ENCODE data around the gene WDSUB1. TPM values are rescaled to one million over a fixed set of nuclear protein-coding genes. Genes with fewer than 3 reads are reported as not detected.

WDSUB1 gene
- total RNA-seq, 2 experiments from 2014 or later, result 5.3 to 5.9 TPM

DNA sequence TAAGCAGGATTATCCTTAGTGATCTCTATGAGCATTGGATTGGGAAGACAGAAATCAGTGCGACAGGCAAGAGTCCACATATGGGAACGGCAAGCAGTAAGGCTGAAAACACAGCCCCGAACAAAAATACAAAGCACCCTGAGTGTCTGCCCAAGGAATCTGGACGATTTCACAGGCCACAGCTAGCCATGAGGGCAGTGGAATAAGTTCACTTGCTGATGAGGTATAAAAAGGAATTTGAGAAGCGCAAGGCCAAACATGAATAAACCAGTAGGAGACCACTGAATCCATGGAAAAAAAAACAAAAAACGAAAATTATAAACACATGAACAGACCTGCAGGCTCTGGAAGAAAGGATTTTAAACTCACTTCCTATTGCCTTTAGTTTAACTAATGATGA is 24.3 kb downstream of the WDSUB1 start:
- Mint-ChIP-seq H3K4me1 (ENCODE audit: low read depth) (no peaks in the 10 kb centered on the region), H3K4me3 (no peak overlapping the region), H3K27ac (no peak overlapping the region), H3K9me3 (ENCODE audit: insufficient read depth) (no peaks in the 10 kb centered on the region), H3K27me3 (ENCODE audit: low read depth) (no peaks in the 10 kb centered on the region), H3K36me3 (ENCODE audit: low read depth) (peaks cover 2% of the 10 kb centered on the region)
- POLR2A ChIA-PET, result no interaction called here
- CTCF ChIA-PET, result no interaction called here
- DNase-seq, result no peak
- ATAC-seq, result no peak

DNA sequence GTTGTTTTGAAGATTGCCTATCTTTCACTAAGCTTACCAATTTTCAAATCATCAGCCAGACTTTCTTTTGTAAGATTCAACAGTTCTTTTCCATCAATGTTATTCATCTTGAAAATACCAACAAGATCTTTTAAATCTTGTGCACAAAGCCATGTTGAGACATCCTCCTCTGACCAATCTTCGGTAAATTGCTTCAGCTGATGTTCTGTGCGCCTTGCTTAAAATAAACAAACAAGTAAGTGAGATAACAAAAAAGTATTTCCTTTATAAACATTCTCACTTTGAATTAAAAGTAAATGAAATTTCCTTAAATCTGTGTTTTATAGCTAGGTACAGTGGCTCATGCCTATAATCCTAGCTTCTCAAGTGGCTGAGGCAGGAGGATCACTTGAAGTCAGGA is 30.3 kb downstream of the WDSUB1 start:
- ChIA-PET CTCF (no interaction called here), POLR2A (interaction anchor here (0.8 kb wide), 1 partner anchor 16 kb away, joined by 3 read pairs; no protein-coding TSS in a partner anchor)
- no peak overlapping the region for H3K27ac Mint-ChIP-seq
- no peaks in the 10 kb centered on the region for H3K9me3 Mint-ChIP-seq (ENCODE audit: insufficient read depth)
- H3K4me1 Mint-ChIP-seq (ENCODE audit: low read depth), result no peaks in the 10 kb centered on the region
- no peaks in the 10 kb centered on the region for H3K27me3 Mint-ChIP-seq (ENCODE audit: low read depth)
- no peak for DNase-seq
- no peak overlapping the region for H3K4me3 Mint-ChIP-seq
- peaks cover 7% of the 10 kb centered on the region for H3K36me3 Mint-ChIP-seq (ENCODE audit: low read depth)
- ATAC-seq, result no peak

- Mint-ChIP-seq H3K9me3 (ENCODE audit: insufficient read depth) (no peaks in the 10 kb centered on the region), H3K4me1 (ENCODE audit: low read depth) (peaks cover 6% of the 10 kb centered on the region), H3K27ac (no peak overlapping the region), H3K4me3 (no peak overlapping the region), H3K36me3 (ENCODE audit: low read depth) (peaks cover 7% of the 10 kb centered on the region), H3K27me3 (ENCODE audit: low read depth) (no peaks in the 10 kb centered on the region)
- ChIA-PET POLR2A (no interaction called here), CTCF (no interaction called here)
- DNase-seq (no peak), ATAC-seq (no peak)
Observed at GRCh38 chr2:159252905-159253304, 33.6 kb downstream of the WDSUB1 start.

DNA sequence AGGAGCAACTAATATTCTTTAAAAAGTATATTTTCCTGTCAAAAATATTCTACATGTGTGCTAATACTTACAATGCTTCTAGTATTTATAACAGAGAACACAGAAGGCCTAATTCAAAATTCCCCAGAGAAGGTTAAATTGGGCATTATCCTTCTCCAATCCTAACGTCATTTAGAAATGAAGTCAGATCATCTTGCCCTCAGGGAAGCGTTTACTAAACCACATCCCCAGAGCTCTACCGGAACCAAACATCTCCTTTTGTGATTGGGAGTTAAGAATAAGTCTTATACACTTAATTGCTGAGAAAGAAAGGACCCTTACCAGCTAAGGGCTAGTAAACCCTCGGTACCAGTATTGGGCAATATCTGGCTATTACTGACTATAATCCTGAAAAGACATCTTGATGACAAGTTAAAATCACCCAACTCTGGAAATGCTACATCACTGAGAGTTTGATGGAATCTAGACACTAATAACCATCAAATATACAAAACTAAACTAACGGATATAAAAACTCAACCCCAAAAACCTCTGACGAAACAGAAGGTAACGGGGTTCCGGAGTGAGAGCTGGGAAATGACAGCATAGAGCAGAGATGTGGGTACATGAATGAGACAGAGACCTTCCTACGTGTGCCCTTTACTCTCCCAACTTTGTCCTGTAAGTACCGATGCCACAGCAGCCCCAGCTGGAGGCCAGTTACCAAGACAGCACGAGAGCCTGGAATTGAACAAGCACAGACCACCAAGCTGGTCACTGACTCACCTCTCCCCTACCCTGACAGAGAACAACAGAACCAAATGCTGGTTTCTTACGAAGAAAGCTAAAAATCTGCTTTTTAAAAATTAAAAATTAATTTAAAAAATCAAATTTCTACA is 35.0 kb downstream of the WDSUB1 start:
- ChIA-PET POLR2A (no interaction called here), CTCF (interaction anchor here (1.7 kb wide), 1 partner anchor 133 kb away, joined by 4 read pairs; no protein-coding TSS in a partner anchor)
- Mint-ChIP-seq H3K9me3 (ENCODE audit: insufficient read depth) (no peaks in the 10 kb centered on the region), H3K4me3 (no peak overlapping the region), H3K27me3 (ENCODE audit: low read depth) (no peaks in the 10 kb centered on the region), H3K4me1 (ENCODE audit: low read depth) (peaks cover 6% of the 10 kb centered on the region), H3K27ac (no peak overlapping the region), H3K36me3 (ENCODE audit: low read depth) (peaks cover 12% of the 10 kb centered on the region)
- no peak for ATAC-seq
- DNase-seq, result no peak

DNA sequence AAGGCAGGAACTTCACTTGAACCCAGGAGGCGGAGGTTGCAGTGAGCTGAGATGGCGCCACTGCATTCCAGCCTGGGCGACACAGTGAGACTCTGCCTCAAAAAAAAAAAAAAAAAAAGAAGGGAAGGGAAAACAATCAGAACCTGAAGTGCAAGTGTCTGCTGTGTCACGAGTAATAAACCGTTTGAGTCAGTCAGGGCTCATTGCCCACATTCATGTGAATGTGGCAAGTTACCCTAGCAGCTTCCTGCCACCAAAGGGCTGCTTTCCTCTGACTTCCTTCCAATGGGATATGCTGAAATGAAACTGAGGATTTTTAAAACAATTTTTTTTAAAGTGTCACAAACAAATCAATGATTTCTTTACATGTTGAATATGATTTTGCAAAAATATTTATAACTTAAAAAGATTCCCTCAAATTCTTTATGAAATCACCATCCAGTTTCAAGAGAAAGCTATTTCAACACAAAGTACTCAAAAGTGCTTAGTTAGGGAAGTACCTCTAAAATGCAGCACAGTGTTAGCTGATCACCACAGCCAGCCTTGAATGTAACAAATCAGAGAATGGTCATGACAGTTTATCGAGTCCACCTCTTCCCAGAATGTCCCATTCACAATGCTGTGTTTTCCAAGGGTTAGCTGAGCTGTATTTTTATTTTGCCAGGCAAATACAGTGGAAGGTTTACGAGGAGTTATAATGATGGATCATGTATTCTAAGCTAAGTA is 36.4 kb downstream of the WDSUB1 start:
- Mint-ChIP-seq H3K9me3 (ENCODE audit: insufficient read depth) (peaks cover 5% of the 10 kb centered on the region), H3K4me3 (no peak overlapping the region), H3K4me1 (ENCODE audit: low read depth) (peaks cover 6% of the 10 kb centered on the region), H3K27me3 (ENCODE audit: low read depth) (no peaks in the 10 kb centered on the region), H3K36me3 (ENCODE audit: low read depth) (peaks cover 17% of the 10 kb centered on the region), H3K27ac (no peak overlapping the region)
- ATAC-seq (no peak), DNase-seq (peak; percentile 28)
- POLR2A ChIA-PET, result no interaction called here
- CTCF ChIA-PET, result interaction anchor here (1.0 to 1.7 kb wide), 2 partner anchors 22 to 132 kb away, joined by 3 to 4 read pairs; no protein-coding TSS in a partner anchor

- H3K9me3 Mint-ChIP-seq (ENCODE audit: insufficient read depth), result peaks cover 5% of the 10 kb centered on the region
- ChIA-PET CTCF (interaction anchor here (0.8 to 0.9 kb wide), 2 partner anchors 12 to 60 kb away, joined by 3 to 4 read pairs; no protein-coding TSS in a partner anchor), POLR2A (no interaction called here)
- peaks cover 19% of the 10 kb centered on the region for H3K36me3 Mint-ChIP-seq (ENCODE audit: low read depth)
- DNase-seq, result no peak
- no peak overlapping the region for H3K4me3 Mint-ChIP-seq
- H3K27ac Mint-ChIP-seq, result no peak overlapping the region
- peaks cover 6% of the 10 kb centered on the region for H3K4me1 Mint-ChIP-seq (ENCODE audit: low read depth)
- ATAC-seq, result no peak
- H3K27me3 Mint-ChIP-seq (ENCODE audit: low read depth), result no peaks in the 10 kb centered on the region
Observed at GRCh38 chr2:159246325-159246988, 40.0 kb downstream of the WDSUB1 start.

- Mint-ChIP-seq H3K36me3 (ENCODE audit: low read depth) (peaks cover 19% of the 10 kb centered on the region), H3K27me3 (ENCODE audit: low read depth) (no peaks in the 10 kb centered on the region), H3K4me1 (ENCODE audit: low read depth) (no peaks in the 10 kb centered on the region), H3K9me3 (ENCODE audit: insufficient read depth) (peaks cover 5% of the 10 kb centered on the region), H3K27ac (no peak overlapping the region), H3K4me3 (no peak overlapping the region)
- ChIA-PET CTCF (no interaction called here), POLR2A (no interaction called here)
- no peak for DNase-seq
- no peak for ATAC-seq
Observed at GRCh38 chr2:159243529-159243928, 43.0 kb downstream of the WDSUB1 start.

- DNase-seq (no peak), ATAC-seq (no peak)
- ChIA-PET POLR2A (interaction anchor here (1.2 kb wide), 1 partner anchor 56 kb away, joined by 4 read pairs; no protein-coding TSS in a partner anchor), CTCF (interaction anchor here (1.1 kb wide), 1 partner anchor 12 kb away, joined by 4 read pairs; no protein-coding TSS in a partner anchor)
- Mint-ChIP-seq H3K4me3 (no peak overlapping the region), H3K9me3 (ENCODE audit: insufficient read depth) (no peaks in the 10 kb centered on the region), H3K27ac (no peak overlapping the region), H3K36me3 (ENCODE audit: low read depth) (peaks cover 1% of the 10 kb centered on the region), H3K4me1 (ENCODE audit: low read depth) (no peaks in the 10 kb centered on the region), H3K27me3 (ENCODE audit: low read depth) (no peaks in the 10 kb centered on the region)
Observed at GRCh38 chr2:159234868-159235267, 51.6 kb downstream of the WDSUB1 start.

DNA sequence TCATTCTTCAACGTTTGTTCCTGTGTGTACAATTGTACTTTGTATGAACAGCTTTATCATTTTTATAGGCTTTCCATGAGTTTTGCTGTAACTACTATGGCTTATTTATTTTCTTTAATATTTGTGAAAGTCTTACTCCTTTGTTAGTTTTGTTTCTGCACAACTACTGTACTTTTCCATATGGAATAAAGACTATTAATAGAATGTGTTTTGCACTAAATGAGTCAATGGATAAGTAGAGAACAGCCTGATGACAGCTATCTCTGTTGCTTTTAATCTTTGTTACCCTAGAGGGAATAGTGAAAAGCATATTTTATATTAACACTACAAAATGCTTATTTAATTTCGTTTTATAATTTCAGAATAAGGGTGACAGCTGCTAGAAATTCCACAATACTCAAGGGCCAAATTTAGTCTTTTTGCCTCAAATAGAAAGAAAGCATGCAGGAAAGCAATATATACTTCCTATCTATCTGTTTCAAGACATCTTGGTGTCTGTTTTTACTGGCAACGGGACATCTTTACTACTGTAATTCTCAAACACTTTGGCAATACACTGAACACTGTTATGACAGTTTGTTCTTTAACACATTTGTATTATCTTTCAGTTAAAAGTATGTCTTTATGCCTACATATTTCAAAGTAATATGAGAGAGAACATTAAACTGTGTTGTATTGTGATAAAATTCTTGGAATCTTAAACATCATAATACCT is 53.9 kb downstream of the WDSUB1 start:
- H3K4me1 Mint-ChIP-seq (ENCODE audit: low read depth), result peaks cover 18% of the 10 kb centered on the region
- peaks cover 4% of the 10 kb centered on the region for H3K36me3 Mint-ChIP-seq (ENCODE audit: low read depth)
- CTCF ChIA-PET, result no interaction called here
- ATAC-seq, result no peak
- DNase-seq, result no peak
- H3K4me3 Mint-ChIP-seq, result no peak overlapping the region
- POLR2A ChIA-PET, result no interaction called here
- H3K27me3 Mint-ChIP-seq (ENCODE audit: low read depth), result no peaks in the 10 kb centered on the region
- no peak overlapping the region for H3K27ac Mint-ChIP-seq
- H3K9me3 Mint-ChIP-seq (ENCODE audit: insufficient read depth), result no peaks in the 10 kb centered on the region

GRCh38 chr2:159230145-159230877 is 56.2 kb downstream of the WDSUB1 start:
- Mint-ChIP-seq H3K4me3 (no peak overlapping the region), H3K9me3 (ENCODE audit: insufficient read depth) (no peaks in the 10 kb centered on the region), H3K4me1 (ENCODE audit: low read depth) (peaks cover 40% of the 10 kb centered on the region), H3K27ac (no peak overlapping the region), H3K36me3 (ENCODE audit: low read depth) (peaks cover 4% of the 10 kb centered on the region), H3K27me3 (ENCODE audit: low read depth) (no peaks in the 10 kb centered on the region)
- DNase-seq, result no peak
- POLR2A ChIA-PET, result no interaction called here
- CTCF ChIA-PET, result no interaction called here
- ATAC-seq, result no peak

Data from activated CD8-positive, alpha-beta T cell treated with anti-CD3 and anti-CD28 coated beads, Interleukin-2, amount 10 ng/mL, durations not matched to agents 7 days and 5 days (primary cell).